OCI-LY3 (cell line): ENCODE data around the gene KIF3A.

Experiments used
- CTCF ChIP-seq: fragments of 200-600, 300-600 bp; sonication (generic); IDR thresholded peaks from 2 replicates; pipeline ENCODE4 v1.5.1; 2014; ENCODE audit warnings: antibody characterized with exemption, low read length, low read depth
- EZH2phosphoT487 ChIP-seq: fragments of 200-600 bp; shearing (Covaris generic); IDR thresholded peaks from 2 replicates; pipeline ENCODE4 v1.6.1; 2018; ENCODE audit warnings: antibody characterized with exemption, mixed run types, low read depth

GRCh38 chr5:132754111-132754510, 16.8 kb upstream of the KIF3A start:
- TF ChIP-seq CTCF: no peak
- no peak for TF ChIP-seq EZH2phosphoT487
